H1 (cell line): ENCODE measurements around the gene CANX.

Source experiments
- CEBPB ChIP-seq: IDR thresholded peaks from 2 replicates; pipeline ENCODE4 v1.6.1; 2012; ENCODE audit warnings: low read depth, low read length
- CTCF ChIP-seq, 3 experiments: IDR thresholded peaks; 1 replicate in 2 of 3; 2 replicates in 1 of 3; pipeline versions ENCODE4 v1.5.1 to v1.6.1; 2011; ENCODE audit warnings: low read length in 3 of 3, mild to moderate bottlenecking in 3 of 3, inconsistent platforms in 2 of 3, low read depth in 1 of 3, moderate library complexity in 1 of 3; ENCODE audit not compliant: insufficient read depth in 1 of 3; ENCODE audit errors: control extremely low read depth in 1 of 3
- HDAC2 ChIP-seq, 2 experiments: fragments of 300-600 bp in 1 of 2; sonication (generic) in 1 of 2; IDR thresholded peaks; 2 replicates each; pipeline ENCODE4 v1.6.1; 2011 to 2012; ENCODE audit warnings: low read depth in 2 of 2, low read length in 2 of 2, mild to moderate bottlenecking in 2 of 2, moderate library complexity in 2 of 2, borderline replicate concordance in 1 of 2, inconsistent platforms in 1 of 2

DNA sequence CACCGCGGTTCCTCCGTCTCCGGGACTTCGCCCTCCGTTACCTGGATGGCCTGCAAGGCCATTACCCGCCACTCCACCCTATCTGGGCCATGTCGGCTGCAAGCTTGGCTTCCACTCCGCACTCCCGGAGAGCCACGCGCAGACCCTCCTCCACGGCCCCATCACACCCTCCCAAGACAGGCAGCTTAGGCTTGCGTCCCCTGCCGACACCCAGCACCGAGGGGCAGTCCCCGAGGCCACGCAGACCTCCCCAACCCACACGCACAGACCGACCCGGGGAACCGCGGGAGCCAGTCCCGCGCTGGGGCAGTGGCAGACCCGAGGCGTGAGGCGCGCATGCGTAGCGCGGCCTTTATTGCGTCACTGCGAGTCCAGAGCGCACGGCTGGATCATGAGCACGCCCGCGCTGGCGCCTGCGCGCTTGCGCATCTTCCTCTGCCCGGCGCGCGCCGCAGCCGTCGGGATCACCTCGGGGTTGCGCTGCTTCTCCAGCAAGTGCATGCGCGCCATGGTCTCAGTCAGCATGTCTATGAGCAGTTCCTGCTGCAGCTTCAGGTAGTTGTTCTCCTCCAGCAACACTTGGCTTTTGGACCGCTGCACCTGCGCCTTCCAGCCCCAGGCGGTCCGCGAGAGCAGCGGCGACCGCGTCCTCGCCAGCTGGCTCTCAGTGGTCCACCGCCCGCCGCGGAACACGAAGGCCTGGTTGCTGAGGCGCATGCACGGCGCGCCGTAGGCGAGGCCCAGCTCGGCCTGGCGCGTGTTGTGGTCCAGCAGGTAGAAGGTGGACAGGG lies 20.3 kb upstream of the CANX start:
- TF ChIP-seq CEBPB (peak; percentile 97), CTCF (IDR thresholded peaks at IDR 0.05; ENCODE audit: control extremely low read depth in 1 of 3, insufficient read depth in 1 of 3, low read depth in 1 of 3, low read length in 3 of 3) (peak in 1 of 3 experiments; percentile 0; a peak in 1 of 4 replicates), HDAC2 (IDR thresholded peaks at IDR 0.05; ENCODE audit: borderline replicate concordance in 1 of 2, low read depth in 2 of 2, low read length in 2 of 2) (peak in 1 of 2 experiments; percentile 19; a peak in 1 of 4 replicates)
